GM21717 (cell line): ENCODE results near the gene PFDN5.

Experiments used
- ATAC-seq: cut with Tn5 transposase; IDR thresholded peaks from one replicate; pipeline ENCODE4 v1.9.1; 2021; ENCODE audit warnings: mild to moderate bottlenecking, moderate library complexity; ENCODE audit not compliant: unreplicated experiment

The PFDN5 gene

GRCh38 chr12:53295070-53295890 lies at the start of gene PFDN5:
Gene PFDN5, plus strand, starts transcription at chr12:53295542. Its CDS starts 26 bp downstream, at chr12:53295568.
- ATAC-seq = peak; percentile 78

- ATAC-seq = peak; percentile 71
Observed at GRCh38 chr12:53251477-53252348, 43.6 kb upstream of the PFDN5 start.

- no peak for ATAC-seq
Observed at GRCh38 chr12:53252349-53252916, 42.9 kb upstream of the PFDN5 start.

- ATAC-seq = no peak
Observed at GRCh38 chr12:53253298-53253697, 42.0 kb upstream of the PFDN5 start.

GRCh38 chr12:53254816-53255545 lies 40.4 kb upstream of the PFDN5 start:
- ATAC-seq = no peak

GRCh38 chr12:53255996-53256395 lies 39.3 kb upstream of the PFDN5 start:
- ATAC-seq = no peak

- no peak for ATAC-seq
Observed at GRCh38 chr12:53258541-53259539, 36.5 kb upstream of the PFDN5 start.

GRCh38 chr12:53259891-53260290 lies 35.5 kb upstream of the PFDN5 start:
- no peak for ATAC-seq

- ATAC-seq = no peak
Observed at GRCh38 chr12:53265783-53266182, 29.6 kb upstream of the PFDN5 start.

- ATAC-seq = no peak
Observed at GRCh38 chr12:53267306-53267998, 27.9 kb upstream of the PFDN5 start.

- ATAC-seq = peak; percentile 74
Observed at GRCh38 chr12:53267999-53268629, 27.2 kb upstream of the PFDN5 start, which contains the start of gene ESPL1. Gene ESPL1, plus strand, starts transcription at chr12:53268299. Its CDS starts 468 bp downstream, at chr12:53268767.

GRCh38 chr12:53268630-53269562 lies 26.4 kb upstream of the PFDN5 start:
- peak; percentile 16 for ATAC-seq

- ATAC-seq = no peak
Observed at GRCh38 chr12:53274445-53274844, 20.9 kb upstream of the PFDN5 start.

- ATAC-seq = no peak
Observed at GRCh38 chr12:53276511-53276910, 18.8 kb upstream of the PFDN5 start.

GRCh38 chr12:53277981-53278380 lies 17.4 kb upstream of the PFDN5 start:
- no peak for ATAC-seq

- no peak for ATAC-seq
Observed at GRCh38 chr12:53279283-53279869, 16.0 kb upstream of the PFDN5 start.
